ENCODE data around the gene DOK5.

The DOK5 gene

GRCh38 chr20:54630582-54630981 lies 155.2 kb downstream of the DOK5 start:
- H3K9me3 ChIP-seq (ENCODE audit: control insufficient read depth, insufficient read depth, low read length): no peaks in the 10 kb centered on the region
- H3K4me3 ChIP-seq (ENCODE audit: low read length): no peak overlapping the region
- H3K79me2 ChIP-seq (ENCODE audit: control insufficient read depth, low read length): no peaks in the 10 kb centered on the region
- no peak overlapping the region for H3K27ac ChIP-seq (ENCODE audit: low read depth, low read length)
- no peaks in the 10 kb centered on the region for H3F3A ChIP-seq (ENCODE audit: control insufficient read depth, insufficient read depth)
- no peak overlapping the region for H3K4me2 ChIP-seq (ENCODE audit: low read length)
- no peaks in the 10 kb centered on the region for H4K20me1 ChIP-seq (ENCODE audit: control insufficient read depth, insufficient read depth, low read depth, low read length)
- no peaks in the 10 kb centered on the region for H3K4me1 ChIP-seq (ENCODE audit: control insufficient read depth, low read length)
- H3K36me3 ChIP-seq (ENCODE audit: control insufficient read depth, low read length): no peaks in the 10 kb centered on the region
- no peak for TF ChIP-seq CTCF (IDR thresholded peaks at IDR 0.05; ENCODE audit: low read depth, low read length, poor library complexity, severe bottlenecking)
- no peak for TF ChIP-seq EZH2phosphoT487 (IDR thresholded peaks at IDR 0.05; ENCODE audit: borderline replicate concordance, low read length)
- H3K27me3 ChIP-seq (ENCODE audit: control insufficient read depth, low read length): no peaks in the 10 kb centered on the region; the same call in 1 of the 2 replicates
- no peaks in the 10 kb centered on the region for H3K9me2 ChIP-seq (replicated peaks; ENCODE audit: control insufficient read depth, low read length)

GRCh38 chr20:54631059-54631458 lies 155.7 kb downstream of the DOK5 start:
- Histone ChIP-seq H3K9me3 (ENCODE audit: control insufficient read depth, insufficient read depth, low read length) (no peaks in the 10 kb centered on the region), H4K20me1 (ENCODE audit: control insufficient read depth, insufficient read depth, low read depth, low read length) (no peaks in the 10 kb centered on the region), H3K27ac (ENCODE audit: low read depth, low read length) (no peak overlapping the region), H3K36me3 (ENCODE audit: control insufficient read depth, low read length) (no peaks in the 10 kb centered on the region), H3K4me1 (ENCODE audit: control insufficient read depth, low read length) (no peaks in the 10 kb centered on the region), H3K4me2 (ENCODE audit: low read length) (no peak overlapping the region), H3K27me3 (ENCODE audit: control insufficient read depth, low read length) (no peaks in the 10 kb centered on the region; the same call in 1 of the 2 replicates), H3K79me2 (ENCODE audit: control insufficient read depth, low read length) (no peaks in the 10 kb centered on the region), H3F3A (ENCODE audit: control insufficient read depth, insufficient read depth) (no peaks in the 10 kb centered on the region), H3K4me3 (ENCODE audit: low read length) (no peak overlapping the region), H3K9me2 (replicated peaks; ENCODE audit: control insufficient read depth, low read length) (no peaks in the 10 kb centered on the region)
- no peak for TF ChIP-seq EZH2phosphoT487 (IDR thresholded peaks at IDR 0.05; ENCODE audit: borderline replicate concordance, low read length)
- TF ChIP-seq CTCF (IDR thresholded peaks at IDR 0.05; ENCODE audit: low read depth, low read length, poor library complexity, severe bottlenecking): no peak

- Histone ChIP-seq H3K4me2 (ENCODE audit: low read length) (no peak overlapping the region), H3K4me1 (ENCODE audit: control insufficient read depth, low read length) (no peaks in the 10 kb centered on the region), H3K27me3 (ENCODE audit: control insufficient read depth, low read length) (no peaks in the 10 kb centered on the region; the same call in 1 of the 2 replicates), H3K4me3 (ENCODE audit: low read length) (no peak overlapping the region), H4K20me1 (ENCODE audit: control insufficient read depth, insufficient read depth, low read depth, low read length) (no peaks in the 10 kb centered on the region), H3F3A (ENCODE audit: control insufficient read depth, insufficient read depth) (no peaks in the 10 kb centered on the region), H3K9me3 (ENCODE audit: control insufficient read depth, insufficient read depth, low read length) (no peaks in the 10 kb centered on the region), H3K9me2 (replicated peaks; ENCODE audit: control insufficient read depth, low read length) (no peaks in the 10 kb centered on the region), H3K36me3 (ENCODE audit: control insufficient read depth, low read length) (no peaks in the 10 kb centered on the region), H3K79me2 (ENCODE audit: control insufficient read depth, low read length) (no peaks in the 10 kb centered on the region), H3K27ac (ENCODE audit: low read depth, low read length) (no peak overlapping the region)
- no peak for TF ChIP-seq CTCF (IDR thresholded peaks at IDR 0.05; ENCODE audit: low read depth, low read length, poor library complexity, severe bottlenecking)
- TF ChIP-seq EZH2phosphoT487 (IDR thresholded peaks at IDR 0.05; ENCODE audit: borderline replicate concordance, low read length): no peak
Measured at GRCh38 chr20:54633374-54634355, 158.3 kb downstream of the DOK5 start.

Data from DOHH2 (cell line).